22Rv1 (cell line): ENCODE measurements around the gene ELAC1.

Experiments
- ZFX ChIP-seq: fragments of 450-650 bp; IDR thresholded peaks from 2 replicates; pipeline ENCODE4 v1.6.1; 2017; ENCODE audit warnings: antibody characterized with exemption, borderline replicate concordance
- TF ChIP-seq, protein P1 (sequence below): fragments of 450-650 bp; IDR thresholded peaks from 2 replicates; pipeline ENCODE4 v1.5.1; 2017; ENCODE audit warnings: mild to moderate bottlenecking

DNA sequence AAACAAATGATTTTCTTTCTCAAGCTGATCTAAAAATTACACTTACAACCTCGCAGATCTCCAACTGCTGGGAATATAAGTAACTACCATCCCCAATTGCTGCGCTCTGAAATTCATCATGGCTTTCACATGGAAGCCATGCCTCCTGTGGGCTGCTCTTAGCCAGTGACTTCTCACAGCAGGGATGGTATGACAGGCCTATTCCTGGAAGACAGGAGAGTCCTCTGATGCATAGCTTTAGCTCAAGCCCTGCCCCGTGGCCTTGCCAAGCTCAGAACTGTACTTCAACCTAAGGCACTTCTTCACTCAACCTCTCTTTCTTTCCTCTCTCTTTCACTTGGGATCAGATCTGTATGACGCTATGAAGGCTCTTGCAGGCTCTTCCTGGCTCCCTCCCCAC, 12.6 kb upstream of the ELAC1 start:
- TF ChIP-seq, protein P1, sequence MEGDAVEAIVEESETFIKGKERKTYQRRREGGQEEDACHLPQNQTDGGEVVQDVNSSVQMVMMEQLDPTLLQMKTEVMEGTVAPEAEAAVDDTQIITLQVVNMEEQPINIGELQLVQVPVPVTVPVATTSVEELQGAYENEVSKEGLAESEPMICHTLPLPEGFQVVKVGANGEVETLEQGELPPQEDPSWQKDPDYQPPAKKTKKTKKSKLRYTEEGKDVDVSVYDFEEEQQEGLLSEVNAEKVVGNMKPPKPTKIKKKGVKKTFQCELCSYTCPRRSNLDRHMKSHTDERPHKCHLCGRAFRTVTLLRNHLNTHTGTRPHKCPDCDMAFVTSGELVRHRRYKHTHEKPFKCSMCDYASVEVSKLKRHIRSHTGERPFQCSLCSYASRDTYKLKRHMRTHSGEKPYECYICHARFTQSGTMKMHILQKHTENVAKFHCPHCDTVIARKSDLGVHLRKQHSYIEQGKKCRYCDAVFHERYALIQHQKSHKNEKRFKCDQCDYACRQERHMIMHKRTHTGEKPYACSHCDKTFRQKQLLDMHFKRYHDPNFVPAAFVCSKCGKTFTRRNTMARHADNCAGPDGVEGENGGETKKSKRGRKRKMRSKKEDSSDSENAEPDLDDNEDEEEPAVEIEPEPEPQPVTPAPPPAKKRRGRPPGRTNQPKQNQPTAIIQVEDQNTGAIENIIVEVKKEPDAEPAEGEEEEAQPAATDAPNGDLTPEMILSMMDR, result no peak
- no peak for TF ChIP-seq ZFX
